Neural cell (in vitro differentiated cells): ENCODE results near the gene TRIM2. TPM values are rescaled to one million over a fixed set of nuclear protein-coding genes. Genes with fewer than 3 reads are reported as not detected.

Experiments
- H2AFZ ChIP-seq: fragments of 200-600, 300-800 bp; sonication (generic), shearing (Covaris generic); 2 replicates; pipeline ENCODE4 v1.6.0; 2014; ENCODE audit warnings: low read depth, mild to moderate bottlenecking, antibody characterized with exemption, low read length, moderate library complexity
- H3F3A ChIP-seq: fragments of 200-600 bp; shearing (Covaris generic); 2 replicates; pipeline ENCODE4 v1.6.1; 2016; ENCODE audit warnings: mild to moderate bottlenecking, moderate library complexity, mixed read lengths, antibody characterized with exemption, low read length; ENCODE audit not compliant: insufficient read depth, poor library complexity, severe bottlenecking
- H3K27ac ChIP-seq: fragments of 200-600, 300-800 bp; sonication (generic), shearing (Covaris generic); 2 replicates; pipeline ENCODE4 v1.5.1; 2014; ENCODE audit warnings: mild to moderate bottlenecking, low read length, moderate library complexity
- H3K27me3 ChIP-seq: fragments of 300-800, 200-600 bp; sonication (generic), shearing (Covaris generic); 2 replicates; pipeline ENCODE4 v1.6.0; 2014; ENCODE audit warnings: mild to moderate bottlenecking, low read depth, low read length, moderate library complexity; ENCODE audit not compliant: insufficient read depth
- H3K36me3 ChIP-seq: fragments of 300-800, 200-600 bp; sonication (generic), shearing (Covaris generic); 2 replicates; pipeline ENCODE4 v1.5.1; 2014; ENCODE audit warnings: mild to moderate bottlenecking, antibody characterized with exemption, low read length, moderate library complexity; ENCODE audit not compliant: insufficient read depth
- H3K4me2 ChIP-seq: fragments of 300-800, 200-600 bp; sonication (generic), shearing (Covaris generic); 2 replicates; pipeline ENCODE4 v1.6.0; 2014; ENCODE audit warnings: mild to moderate bottlenecking, low read length
- H3K4me3 ChIP-seq: fragments of 300-800, 200-600 bp; sonication (generic), shearing (Covaris generic); 2 replicates; pipeline ENCODE4 v1.5.1; 2014; ENCODE audit warnings: mild to moderate bottlenecking, low read length, moderate library complexity
- H3K79me2 ChIP-seq: fragments of 200-600 bp; shearing (Covaris generic); replicated peaks from 2 replicates; pipeline ENCODE4 v1.6.0; 2014; ENCODE audit warnings: mild to moderate bottlenecking, low read length, moderate library complexity; ENCODE audit not compliant: insufficient read depth
- H3K9ac ChIP-seq: fragments of 300-800, 200-600 bp; sonication (generic), shearing (Covaris generic); 2 replicates; pipeline ENCODE4 v1.6.1; 2016; ENCODE audit warnings: mild to moderate bottlenecking, low read length, mixed read lengths
- H3K9me2 ChIP-seq: fragments of 200-600 bp; shearing (Covaris generic); 2 replicates; pipeline ENCODE4 v1.6.1; 2016; ENCODE audit warnings: mild to moderate bottlenecking, low read length, mixed read lengths; ENCODE audit not compliant: insufficient read depth
- H3K9me3 ChIP-seq: fragments of 200-600, 300-800 bp; sonication (generic), shearing (Covaris generic); 2 replicates; pipeline ENCODE4 v1.6.1; 2016; ENCODE audit warnings: mild to moderate bottlenecking, mixed run types, low read length, moderate library complexity, mixed read lengths
- H4K20me1 ChIP-seq: fragments of 200-600 bp; shearing (Covaris generic); 2 replicates; pipeline ENCODE4 v1.6.1; 2016; ENCODE audit warnings: mild to moderate bottlenecking, mixed run types; ENCODE audit not compliant: insufficient read depth
- EP300 ChIP-seq: fragments of 450-650 bp; conservative IDR thresholded peaks from 2 replicates; pipeline ENCODE4 v1.6.1; 2014; ENCODE audit warnings: antibody characterized with exemption, mild to moderate bottlenecking, moderate library complexity; ENCODE audit not compliant: poor library complexity, severe bottlenecking
- EZH2 ChIP-seq: fragments of 200-600, 300-800 bp; shearing (Covaris generic), sonication (generic); IDR thresholded peaks from 2 replicates; pipeline ENCODE4 v1.6.1; 2014; ENCODE audit warnings: antibody characterized with exemption, low read length, borderline replicate concordance, mild to moderate bottlenecking; ENCODE audit not compliant: insufficient read depth, poor library complexity, severe bottlenecking
- MXI1 ChIP-seq: fragments of 450-650 bp; conservative IDR thresholded peaks from 2 replicates; pipeline ENCODE4 v1.6.1; 2014; ENCODE audit warnings: antibody characterized with exemption, mild to moderate bottlenecking; ENCODE audit not compliant: poor library complexity, severe bottlenecking
- POLR2AphosphoS5 ChIP-seq: IDR thresholded peaks from 2 replicates; pipeline ENCODE4 v1.6.1; 2012
- RAD21 ChIP-seq: fragments of 450-650 bp; conservative IDR thresholded peaks from 2 replicates; pipeline ENCODE4 v1.6.1; 2014; ENCODE audit warnings: antibody characterized with exemption, mild to moderate bottlenecking, moderate library complexity
- SMC3 ChIP-seq: fragments of 450-650 bp; conservative IDR thresholded peaks from 2 replicates; pipeline ENCODE4 v1.6.1; 2014; ENCODE audit warnings: antibody characterized with exemption, mild to moderate bottlenecking, moderate library complexity; ENCODE audit not compliant: poor library complexity
- TAF1 ChIP-seq: IDR thresholded peaks from 2 replicates; pipeline ENCODE4 v1.6.1; 2012; ENCODE audit warnings: low read depth
- polyA plus RNA-seq: library from polyadenylated mRNA; depleted of rRNA; stranded (reverse); fragments of >200 nt; gene quantifications from 2 replicates; pipeline ENCODE4 v1.2.3, GENCODE V29; 2014
- TF ChIP-seq, protein P1 (sequence below): fragments of 450-650 bp; IDR thresholded peaks from 2 replicates; pipeline ENCODE4 v1.5.1; 2014; ENCODE audit warnings: antibody characterized with exemption, mild to moderate bottlenecking, moderate library complexity; ENCODE audit not compliant: poor library complexity, severe bottlenecking
- TF ChIP-seq, protein P2 (sequence below): IDR thresholded peaks from 2 replicates; pipeline ENCODE4 v1.6.1; 2012; ENCODE audit warnings: borderline replicate concordance

The TRIM2 gene
- polyA plus RNA-seq, 1 donor from 2014 or later: 261 TPM

DNA sequence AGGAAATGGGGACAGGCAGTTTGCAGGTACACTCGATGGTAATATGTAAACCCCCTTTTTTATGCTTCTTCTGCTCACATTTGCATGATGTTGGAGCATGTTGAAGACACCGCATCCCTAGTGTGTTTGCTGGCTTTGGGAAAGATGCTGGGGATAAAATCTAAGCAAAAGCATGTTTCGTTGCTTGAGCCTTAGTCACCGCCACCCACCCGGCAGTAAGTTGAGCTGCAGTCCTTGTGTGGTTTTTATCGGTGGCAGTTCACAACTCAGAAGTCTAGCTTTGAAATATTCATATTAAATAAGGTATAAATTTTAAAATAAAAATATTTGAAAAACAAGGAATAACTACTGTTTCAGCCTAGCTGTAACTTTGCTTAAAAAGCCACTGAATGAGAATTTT lies 118.5 kb downstream of the TRIM2 start:
- Histone ChIP-seq H3K4me3 (no peak overlapping the region), H3K27me3 (no peaks in the 10 kb centered on the region), H2AFZ (no peak overlapping the region), H3K9me3 (no peaks in the 10 kb centered on the region), H4K20me1 (no peaks in the 10 kb centered on the region), H3F3A (no peaks in the 10 kb centered on the region), H3K9ac (no peak overlapping the region), H3K4me2 (no peak overlapping the region), H3K27ac (no peak overlapping the region), H3K79me2 (peaks cover 27% of the 10 kb centered on the region), H3K36me3 (peaks cover 17% of the 10 kb centered on the region), H3K9me2 (no peaks in the 10 kb centered on the region)
- TF ChIP-seq POLR2AphosphoS5 (no peak), SMC3 (no peak), RAD21 (no peak), TAF1 (no peak), EP300 (no peak), MXI1 (no peak), EZH2 (no peak)
- TF ChIP-seq, protein P1, sequence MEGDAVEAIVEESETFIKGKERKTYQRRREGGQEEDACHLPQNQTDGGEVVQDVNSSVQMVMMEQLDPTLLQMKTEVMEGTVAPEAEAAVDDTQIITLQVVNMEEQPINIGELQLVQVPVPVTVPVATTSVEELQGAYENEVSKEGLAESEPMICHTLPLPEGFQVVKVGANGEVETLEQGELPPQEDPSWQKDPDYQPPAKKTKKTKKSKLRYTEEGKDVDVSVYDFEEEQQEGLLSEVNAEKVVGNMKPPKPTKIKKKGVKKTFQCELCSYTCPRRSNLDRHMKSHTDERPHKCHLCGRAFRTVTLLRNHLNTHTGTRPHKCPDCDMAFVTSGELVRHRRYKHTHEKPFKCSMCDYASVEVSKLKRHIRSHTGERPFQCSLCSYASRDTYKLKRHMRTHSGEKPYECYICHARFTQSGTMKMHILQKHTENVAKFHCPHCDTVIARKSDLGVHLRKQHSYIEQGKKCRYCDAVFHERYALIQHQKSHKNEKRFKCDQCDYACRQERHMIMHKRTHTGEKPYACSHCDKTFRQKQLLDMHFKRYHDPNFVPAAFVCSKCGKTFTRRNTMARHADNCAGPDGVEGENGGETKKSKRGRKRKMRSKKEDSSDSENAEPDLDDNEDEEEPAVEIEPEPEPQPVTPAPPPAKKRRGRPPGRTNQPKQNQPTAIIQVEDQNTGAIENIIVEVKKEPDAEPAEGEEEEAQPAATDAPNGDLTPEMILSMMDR: no peak
- TF ChIP-seq, protein P2, sequence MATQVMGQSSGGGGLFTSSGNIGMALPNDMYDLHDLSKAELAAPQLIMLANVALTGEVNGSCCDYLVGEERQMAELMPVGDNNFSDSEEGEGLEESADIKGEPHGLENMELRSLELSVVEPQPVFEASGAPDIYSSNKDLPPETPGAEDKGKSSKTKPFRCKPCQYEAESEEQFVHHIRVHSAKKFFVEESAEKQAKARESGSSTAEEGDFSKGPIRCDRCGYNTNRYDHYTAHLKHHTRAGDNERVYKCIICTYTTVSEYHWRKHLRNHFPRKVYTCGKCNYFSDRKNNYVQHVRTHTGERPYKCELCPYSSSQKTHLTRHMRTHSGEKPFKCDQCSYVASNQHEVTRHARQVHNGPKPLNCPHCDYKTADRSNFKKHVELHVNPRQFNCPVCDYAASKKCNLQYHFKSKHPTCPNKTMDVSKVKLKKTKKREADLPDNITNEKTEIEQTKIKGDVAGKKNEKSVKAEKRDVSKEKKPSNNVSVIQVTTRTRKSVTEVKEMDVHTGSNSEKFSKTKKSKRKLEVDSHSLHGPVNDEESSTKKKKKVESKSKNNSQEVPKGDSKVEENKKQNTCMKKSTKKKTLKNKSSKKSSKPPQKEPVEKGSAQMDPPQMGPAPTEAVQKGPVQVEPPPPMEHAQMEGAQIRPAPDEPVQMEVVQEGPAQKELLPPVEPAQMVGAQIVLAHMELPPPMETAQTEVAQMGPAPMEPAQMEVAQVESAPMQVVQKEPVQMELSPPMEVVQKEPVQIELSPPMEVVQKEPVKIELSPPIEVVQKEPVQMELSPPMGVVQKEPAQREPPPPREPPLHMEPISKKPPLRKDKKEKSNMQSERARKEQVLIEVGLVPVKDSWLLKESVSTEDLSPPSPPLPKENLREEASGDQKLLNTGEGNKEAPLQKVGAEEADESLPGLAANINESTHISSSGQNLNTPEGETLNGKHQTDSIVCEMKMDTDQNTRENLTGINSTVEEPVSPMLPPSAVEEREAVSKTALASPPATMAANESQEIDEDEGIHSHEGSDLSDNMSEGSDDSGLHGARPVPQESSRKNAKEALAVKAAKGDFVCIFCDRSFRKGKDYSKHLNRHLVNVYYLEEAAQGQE: no peak

DNA sequence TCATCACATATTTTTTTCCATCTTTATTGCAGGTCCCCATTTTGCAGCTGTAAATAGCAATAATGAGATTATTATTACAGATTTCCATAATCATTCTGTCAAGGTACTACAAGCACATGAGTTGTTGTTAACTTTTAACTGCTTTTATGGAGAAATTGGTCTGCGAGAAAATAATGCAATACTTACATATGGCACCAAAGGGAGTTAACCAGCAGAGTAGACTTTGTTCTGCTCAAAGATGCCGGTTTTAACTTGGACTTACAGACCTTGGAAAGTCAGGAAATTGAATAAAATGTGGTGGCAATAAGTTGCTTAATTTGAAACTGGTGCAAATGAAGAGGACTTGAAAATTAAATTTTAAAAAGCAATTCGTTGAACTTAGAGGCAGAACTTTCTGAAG lies 119.8 kb downstream of the TRIM2 start:
- Histone ChIP-seq H3K27me3 (no peaks in the 10 kb centered on the region), H3K4me2 (no peak overlapping the region), H3K36me3 (peaks cover 14% of the 10 kb centered on the region), H3K27ac (no peak overlapping the region), H2AFZ (no peak overlapping the region), H3K79me2 (peaks cover 21% of the 10 kb centered on the region), H4K20me1 (no peaks in the 10 kb centered on the region), H3F3A (no peaks in the 10 kb centered on the region), H3K9me2 (no peaks in the 10 kb centered on the region), H3K9ac (no peak overlapping the region), H3K4me3 (no peak overlapping the region), H3K9me3 (no peaks in the 10 kb centered on the region)
- no peak for TF ChIP-seq EP300
- no peak for TF ChIP-seq RAD21
- no peak for TF ChIP-seq TAF1
- no peak for TF ChIP-seq POLR2AphosphoS5
- TF ChIP-seq, protein P2: no peak
- TF ChIP-seq SMC3: no peak
- TF ChIP-seq MXI1: no peak
- TF ChIP-seq, protein P1: no peak
- no peak for TF ChIP-seq EZH2
